GM23338 (cell line): Measurements from ENCODE around the gene NECTIN1. TPM values are rescaled to one million over a fixed set of nuclear protein-coding genes. Genes with fewer than 3 reads are reported as not detected.

Experiments
- ATAC-seq: fragments of 200-7000 bp; cut with Tn5 transposase; 3 replicates; pipeline ENCODE4 v1.9.1; 2020
- DNase-seq: peaks from one replicate; pipeline ENCODE4 v3.0.0-alpha.2; 2015; ENCODE audit warnings: low spot score
- H2AFZ ChIP-seq: fragments of 200-600 bp; sonication (generic); 2 replicates; pipeline ENCODE4 v1.8.0; 2016; ENCODE audit warnings: antibody characterized with exemption, mild to moderate bottlenecking, moderate library complexity
- H3F3A ChIP-seq: fragments of 200-600 bp; sonication (generic); replicated peaks from 2 replicates; pipeline ENCODE4 v1.8.0; 2017; ENCODE audit warnings: antibody characterized with exemption, mixed run types, low read depth
- H3K27ac ChIP-seq: fragments of 200-600 bp; sonication (generic); 2 replicates; pipeline ENCODE4 v1.6.1; 2016; ENCODE audit warnings: low read depth
- H3K27me3 ChIP-seq: fragments of 200-600 bp; sonication (generic); 2 replicates; pipeline ENCODE4 v1.8.0; 2016; ENCODE audit warnings: mild to moderate bottlenecking, mixed run types, moderate library complexity; ENCODE audit not compliant: insufficient read depth
- H3K36me3 ChIP-seq: fragments of 200-600 bp; sonication (generic); 2 replicates; pipeline ENCODE4 v1.8.0; 2016; ENCODE audit warnings: mild to moderate bottlenecking; ENCODE audit not compliant: insufficient read depth
- H3K4me1 ChIP-seq: fragments of 200-600 bp; sonication (generic); 2 replicates; pipeline ENCODE4 v1.8.0; 2016; ENCODE audit warnings: mild to moderate bottlenecking, moderate library complexity; ENCODE audit not compliant: insufficient read depth
- H3K4me2 ChIP-seq: fragments of 200-600 bp; sonication (generic); 2 replicates; pipeline ENCODE4 v1.7.1; 2017; ENCODE audit warnings: mixed run types
- H3K4me3 ChIP-seq: fragments of 200-600 bp; sonication (generic); 2 replicates; pipeline ENCODE4 v1.6.1; 2016; ENCODE audit warnings: mixed run types
- H3K79me2 ChIP-seq: fragments of 200-600 bp; sonication (generic); replicated peaks from 2 replicates; pipeline ENCODE4 v1.8.0; 2017; ENCODE audit warnings: mild to moderate bottlenecking; ENCODE audit not compliant: insufficient read depth
- H3K9me2 ChIP-seq: fragments of 200-600 bp; sonication (generic); 2 replicates; pipeline ENCODE4 v1.8.0; 2017; ENCODE audit not compliant: insufficient read depth
- H4K20me1 ChIP-seq: fragments of 200-600 bp; sonication (generic); replicated peaks from 2 replicates; pipeline ENCODE4 v1.8.0; 2017; ENCODE audit warnings: mild to moderate bottlenecking; ENCODE audit not compliant: insufficient read depth
- H3K27ac Mint-ChIP-seq: 2 replicates; pipeline ENCODE4 v1.8.0; 2020; ENCODE audit warnings: inconsistent platforms, mild to moderate bottlenecking, moderate library complexity, mixed read lengths
- H3K27me3 Mint-ChIP-seq: 3 replicates; pipeline ENCODE4 v1.8.0; 2022; ENCODE audit warnings: low read depth, mild to moderate bottlenecking, moderate library complexity, mixed read lengths, inconsistent platforms; ENCODE audit not compliant: insufficient read depth, poor library complexity
- H3K36me3 Mint-ChIP-seq: 3 replicates; pipeline ENCODE4 v1.8.0; 2021; ENCODE audit warnings: low read depth, mild to moderate bottlenecking, inconsistent platforms, moderate library complexity, mixed read lengths
- H3K4me1 Mint-ChIP-seq: 3 replicates; pipeline ENCODE4 v1.8.0; 2020; ENCODE audit warnings: mild to moderate bottlenecking, inconsistent platforms, mixed read lengths
- H3K4me3 Mint-ChIP-seq: 3 replicates; pipeline ENCODE4 v1.8.0; 2021; ENCODE audit warnings: moderate library complexity, mild to moderate bottlenecking, inconsistent platforms, mixed read lengths
- H3K9me3 Mint-ChIP-seq: 3 replicates; pipeline ENCODE4 v1.8.0; 2020; ENCODE audit warnings: moderate library complexity, mild to moderate bottlenecking, inconsistent platforms, mixed read lengths
- CTCF ChIP-seq, 2 experiments: fragments of 200-600 bp in 1 of 2; sonication (generic) in 1 of 2; conservative IDR thresholded peaks; 2 replicates each; pipeline versions ENCODE4 v1.5.1 to v1.6.1; 2016 to 2017; ENCODE audit warnings: antibody characterized with exemption in 2 of 2, low read depth in 2 of 2, mild to moderate bottlenecking in 2 of 2, moderate library complexity in 1 of 2
- ETS1 ChIP-seq: IDR thresholded peaks from 2 replicates; pipeline ENCODE4 v1.6.1; 2016; ENCODE audit warnings: antibody characterized with exemption
- EZH2 ChIP-seq: fragments of 200-600 bp; sonication (generic); IDR thresholded peaks from one replicate; pipeline ENCODE4 v1.8.0; 2017; ENCODE audit warnings: antibody characterized with exemption, mild to moderate bottlenecking, low read depth; ENCODE audit not compliant: unreplicated experiment
- JUNB ChIP-seq: IDR thresholded peaks from one replicate; pipeline ENCODE4 v1.6.1; 2016; ENCODE audit warnings: antibody characterized with exemption; ENCODE audit not compliant: unreplicated experiment
- NANOG ChIP-seq: IDR thresholded peaks from 2 replicates; pipeline ENCODE4 v1.6.1; 2016; ENCODE audit warnings: antibody characterized with exemption, borderline replicate concordance
- POLR2AphosphoS5 ChIP-seq: IDR thresholded peaks from 2 replicates; pipeline ENCODE4 v1.6.1; 2016; ENCODE audit warnings: antibody characterized with exemption, low read depth
- REST ChIP-seq: IDR thresholded peaks from one replicate; pipeline ENCODE4 v1.6.1; 2018; ENCODE audit warnings: antibody characterized with exemption; ENCODE audit not compliant: unreplicated experiment
- ZNF114 ChIP-seq: fragments of 250-450 bp; sonication (Bioruptor Pico); IDR thresholded peaks from 2 replicates; pipeline ENCODE4 v1.5.0; 2020; ENCODE audit warnings: mild to moderate bottlenecking, moderate library complexity
- polyA plus RNA-seq: library from polyadenylated mRNA; unstranded; fragments of >200 nt; fragmentation: Nextera tagmentation; extraction: Ambion mirVana; gene quantifications from 2 replicates; pipeline ENCODE4 v1.2.1, GENCODE V29; 2016
- total RNA-seq: library from RNA; depleted of rRNA; stranded (reverse); fragments of >200 nt; shearing (Covaris generic); gene quantifications from 2 replicates; pipeline ENCODE4 v1.2.3, GENCODE V29; 2014

NECTIN1 gene
- total and polyA plus RNA-seq, 2 experiments from 2014 or later: 18.7 to 56.3 TPM

DNA sequence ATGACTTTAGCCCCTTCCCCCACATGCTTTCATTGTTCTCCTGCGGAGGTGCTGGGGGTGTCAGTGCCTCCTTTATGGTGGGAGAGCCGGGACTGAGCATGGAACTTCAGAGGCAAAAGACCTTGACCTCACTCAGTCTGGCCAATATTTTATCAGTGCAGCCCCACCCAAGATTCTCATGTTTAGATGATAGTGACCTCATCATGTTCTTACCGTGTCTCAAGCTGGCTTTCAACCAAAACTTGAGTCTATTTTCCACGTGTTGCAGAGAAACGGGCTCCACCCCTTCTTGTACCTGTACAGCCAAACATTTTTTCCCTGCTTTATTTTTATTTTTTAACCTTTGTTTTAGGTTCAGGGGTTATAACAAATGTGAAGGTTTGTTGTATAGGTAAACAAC is 47.7 kb upstream of the NECTIN1 start:
- no peaks in the 10 kb centered on the region for H3K4me1 ChIP-seq

More for the DNA sequence above, 47.7 kb upstream of the NECTIN1 start:
- DNase-seq: no peak
- Histone ChIP-seq H3K4me2 (no peak overlapping the region), H3K27ac (no peak overlapping the region), H3K36me3 (no peaks in the 10 kb centered on the region), H3K9me2 (no peaks in the 10 kb centered on the region), H3K4me3 (no peak overlapping the region), H3K27me3 (no peaks in the 10 kb centered on the region), H2AFZ (no peak overlapping the region), H4K20me1 (no peaks in the 10 kb centered on the region), H3K79me2 (no peaks in the 10 kb centered on the region), H3F3A (no peaks in the 10 kb centered on the region)
- Mint-ChIP-seq H3K4me1 (no peaks in the 10 kb centered on the region), H3K27me3 (peaks cover 7% of the 10 kb centered on the region), H3K9me3 (no peaks in the 10 kb centered on the region), H3K36me3 (no peaks in the 10 kb centered on the region), H3K4me3 (no peak overlapping the region), H3K27ac (no peak overlapping the region)
- no peak for ATAC-seq
- no peak for TF ChIP-seq EZH2
- no peak for TF ChIP-seq REST
- no peak for TF ChIP-seq ETS1
- no peak for TF ChIP-seq POLR2AphosphoS5
- no peak for TF ChIP-seq CTCF (conservative IDR thresholded peaks at IDR 0.05; ENCODE audit: low read depth in 2 of 2)
- no peak for TF ChIP-seq JUNB
- TF ChIP-seq ZNF114 (CRISPR knock-in tag): no peak
- TF ChIP-seq NANOG: no peak
